HG02623 (cell line): ENCODE measurements around the gene DDX31.

Experiments
- ATAC-seq: cut with Tn5 transposase; IDR thresholded peaks from one replicate; pipeline ENCODE4 v1.9.1; 2021; ENCODE audit warnings: moderate library complexity; ENCODE audit not compliant: unreplicated experiment

Gene DDX31

GRCh38 chr9:132638240-132638639 lies 31.5 kb downstream of the DDX31 start:
- ATAC-seq: no peak

- ATAC-seq: no peak
Observed at GRCh38 chr9:132637801-132638200, 32.0 kb downstream of the DDX31 start.

- no peak for ATAC-seq
Observed at GRCh38 chr9:132637351-132637750, 32.4 kb downstream of the DDX31 start.

- ATAC-seq: no peak
Observed at GRCh38 chr9:132634327-132634726, 35.5 kb downstream of the DDX31 start.

- no peak for ATAC-seq
Observed at GRCh38 chr9:132632413-132633129, 37.2 kb downstream of the DDX31 start.

- ATAC-seq: no peak
Observed at GRCh38 chr9:132631685-132632084, 38.1 kb downstream of the DDX31 start.

GRCh38 chr9:132631280-132631679 lies 38.5 kb downstream of the DDX31 start:
- no peak for ATAC-seq

- no peak for ATAC-seq
Observed at GRCh38 chr9:132630811-132631210, 39.0 kb downstream of the DDX31 start.

- ATAC-seq: no peak
Observed at GRCh38 chr9:132630116-132630515, 39.7 kb downstream of the DDX31 start.

GRCh38 chr9:132628746-132629145 lies 41.0 kb downstream of the DDX31 start:
- no peak for ATAC-seq

- ATAC-seq: no peak
Observed at GRCh38 chr9:132627594-132627993, 42.2 kb downstream of the DDX31 start.

- no peak for ATAC-seq
Observed at GRCh38 chr9:132627106-132627505, 42.7 kb downstream of the DDX31 start.

GRCh38 chr9:132626285-132626684 lies 43.5 kb downstream of the DDX31 start:
- no peak for ATAC-seq

- no peak for ATAC-seq
Observed at GRCh38 chr9:132622159-132622558, 47.6 kb downstream of the DDX31 start.

- no peak for ATAC-seq
Observed at GRCh38 chr9:132616725-132617124, 53.1 kb downstream of the DDX31 start.

- no peak for ATAC-seq
Observed at GRCh38 chr9:132615774-132616173, 54.0 kb downstream of the DDX31 start.

GRCh38 chr9:132614324-132614723 lies 55.5 kb downstream of the DDX31 start:
- ATAC-seq: no peak

- ATAC-seq: no peak
Observed at GRCh38 chr9:132610661-132611060, 59.1 kb downstream of the DDX31 start.

- no peak for ATAC-seq
Observed at GRCh38 chr9:132609829-132610228, 60.0 kb downstream of the DDX31 start.

GRCh38 chr9:132609184-132609583 lies 60.6 kb downstream of the DDX31 start:
- no peak for ATAC-seq

- no peak for ATAC-seq
Observed at GRCh38 chr9:132606066-132606465, 63.7 kb downstream of the DDX31 start.

- ATAC-seq: no peak
Observed at GRCh38 chr9:132605387-132605786, 64.4 kb downstream of the DDX31 start.

- ATAC-seq: no peak
Observed at GRCh38 chr9:132602207-132602606, 67.6 kb downstream of the DDX31 start.
